Gastrocnemius medialis (tissue), 4 donors: ENCODE measurements around the gene PPP4R3C.

Source experiments
- CTCF ChIP-seq, 5 experiments: fragments of 450-650 bp in 3 of 5; fragments of 200-600 bp in 2 of 5; sonication (generic) in 2 of 5; IDR thresholded peaks in 4 of 5; conservative IDR thresholded peaks in 1 of 5; 1 replicate in 4 of 5; 2 replicates in 1 of 5; pipeline ENCODE4 v1.5.1; 2016 to 2019; ENCODE audit warnings: antibody characterized with exemption in 5 of 5, mild to moderate bottlenecking in 3 of 5, moderate library complexity in 3 of 5
- POLR2A ChIP-seq, 2 donors: fragments of 450-650 bp; IDR thresholded peaks; one replicate each; pipeline ENCODE4 v1.6.1; 2017; ENCODE audit warnings: antibody characterized with exemption in 2 of 2, mild to moderate bottlenecking in 2 of 2, moderate library complexity in 2 of 2

- TF ChIP-seq CTCF (IDR thresholded peaks at IDR 0.05 in 4 of 5, conservative IDR thresholded peaks at IDR 0.05 in 1 of 5) (no peak), POLR2A (IDR thresholded peaks at IDR 0.05) (no peak)
Measured at GRCh38 chrX:27491397-27491796, 28.3 kb upstream of the PPP4R3C start.
